Erythroblast (primary cell): Measurements from ENCODE around the gene CPSF3.

Experiments
- GATA1 ChIP-seq: IDR thresholded peaks from 2 replicates; pipeline ENCODE4 v1.6.1; 2011; ENCODE audit warnings: low read depth, mild to moderate bottlenecking, control low read depth, low read length, moderate library complexity
- POLR2A ChIP-seq: IDR thresholded peaks from 2 replicates; pipeline ENCODE4 v1.6.1; 2011; ENCODE audit warnings: mild to moderate bottlenecking, low read length

DNA sequence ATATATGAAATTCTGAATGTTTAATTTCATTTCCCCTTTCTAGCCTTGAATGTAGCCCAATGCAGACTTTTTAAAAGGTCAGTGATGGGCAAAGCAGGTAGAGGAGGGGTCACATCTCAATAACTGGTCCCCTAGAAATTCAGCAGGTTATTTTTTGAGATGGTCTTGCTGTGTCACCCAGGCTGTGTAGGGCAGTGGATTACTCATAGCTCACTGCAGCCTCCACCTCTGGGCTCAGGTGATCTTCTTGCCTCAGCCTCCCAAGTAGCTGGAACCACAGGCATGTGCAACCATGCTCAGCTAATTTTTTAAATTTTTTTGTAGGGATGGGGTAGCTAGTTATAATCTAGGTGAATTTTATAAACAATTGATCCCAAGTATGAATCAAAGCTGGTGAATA lies 59.7 kb downstream of the CPSF3 start:
- no peak for TF ChIP-seq POLR2A
- TF ChIP-seq GATA1 = no peak
